GM19438 (cell line): ENCODE results near the gene NFKBIE.
"Not testable (repeated sequence)": the region's sequence is repeated elsewhere in the genome, so short reads cannot be mapped to it uniquely, and the experiment has no call there.

Source experiments
- ATAC-seq: cut with Tn5 transposase; IDR thresholded peaks from one replicate; pipeline ENCODE4 v1.9.1; 2021; ENCODE audit warnings: low read depth; ENCODE audit not compliant: unreplicated experiment

The NFKBIE gene, protein sequence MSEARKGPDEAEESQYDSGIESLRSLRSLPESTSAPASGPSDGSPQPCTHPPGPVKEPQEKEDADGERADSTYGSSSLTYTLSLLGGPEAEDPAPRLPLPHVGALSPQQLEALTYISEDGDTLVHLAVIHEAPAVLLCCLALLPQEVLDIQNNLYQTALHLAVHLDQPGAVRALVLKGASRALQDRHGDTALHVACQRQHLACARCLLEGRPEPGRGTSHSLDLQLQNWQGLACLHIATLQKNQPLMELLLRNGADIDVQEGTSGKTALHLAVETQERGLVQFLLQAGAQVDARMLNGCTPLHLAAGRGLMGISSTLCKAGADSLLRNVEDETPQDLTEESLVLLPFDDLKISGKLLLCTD

DNA sequence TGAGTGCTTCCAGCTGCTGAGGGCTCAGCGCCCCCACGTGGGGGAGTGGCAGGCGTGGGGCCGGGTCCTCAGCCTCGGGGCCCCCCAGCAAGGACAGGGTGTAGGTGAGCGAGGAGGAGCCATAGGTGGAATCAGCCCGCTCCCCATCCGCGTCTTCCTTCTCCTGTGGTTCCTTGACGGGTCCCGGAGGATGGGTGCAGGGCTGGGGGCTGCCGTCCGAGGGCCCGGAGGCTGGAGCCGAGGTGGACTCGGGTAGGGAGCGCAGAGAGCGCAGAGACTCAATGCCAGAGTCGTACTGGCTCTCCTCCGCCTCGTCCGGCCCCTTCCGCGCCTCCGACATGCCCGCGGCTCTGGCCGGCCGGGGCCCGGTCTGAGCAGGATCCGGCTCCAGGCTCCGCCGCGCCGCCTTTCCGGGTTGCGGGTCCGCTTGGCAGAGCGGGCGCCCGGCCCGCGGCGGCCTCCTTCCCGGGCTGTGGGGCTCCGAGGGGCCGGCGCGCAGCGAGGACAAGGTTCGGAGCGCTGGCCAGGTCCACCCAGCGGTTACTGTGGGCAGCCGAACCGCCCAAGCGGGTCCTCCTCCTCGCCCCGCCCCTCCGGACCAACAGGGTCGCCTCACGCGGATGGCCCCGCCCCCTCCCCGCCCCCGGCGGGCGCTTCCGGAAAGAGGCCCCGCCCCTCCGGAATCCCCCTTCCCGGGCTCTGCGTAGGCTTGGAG lies at the start of gene NFKBIE:
NFKBIE (minus strand) TSS at position 545 of the 715 bp plus-strand sequence; CDS start at position 340, 205 bp downstream.
- ATAC-seq: peak; percentile 38

DNA sequence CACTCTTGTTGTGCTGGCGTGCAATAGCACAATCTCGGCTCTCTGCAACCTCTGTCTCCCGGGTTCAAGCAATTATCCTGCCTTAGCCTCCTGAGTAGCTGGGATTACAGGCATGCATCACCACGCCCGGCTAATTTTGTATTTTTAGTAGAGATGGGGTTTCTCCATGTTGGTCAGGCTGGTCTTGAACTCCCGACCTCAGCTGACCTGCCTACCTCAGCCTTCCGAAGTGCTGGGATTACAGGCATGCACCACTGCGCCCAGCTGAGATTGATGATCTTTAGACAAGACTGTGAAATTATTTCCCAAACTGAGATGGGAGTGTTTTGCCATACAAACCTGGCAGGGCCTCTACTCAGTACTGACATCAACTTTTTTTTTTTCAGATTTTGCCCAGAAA lies 49.3 kb upstream of the NFKBIE start:
- not testable (repeated sequence) for ATAC-seq

DNA sequence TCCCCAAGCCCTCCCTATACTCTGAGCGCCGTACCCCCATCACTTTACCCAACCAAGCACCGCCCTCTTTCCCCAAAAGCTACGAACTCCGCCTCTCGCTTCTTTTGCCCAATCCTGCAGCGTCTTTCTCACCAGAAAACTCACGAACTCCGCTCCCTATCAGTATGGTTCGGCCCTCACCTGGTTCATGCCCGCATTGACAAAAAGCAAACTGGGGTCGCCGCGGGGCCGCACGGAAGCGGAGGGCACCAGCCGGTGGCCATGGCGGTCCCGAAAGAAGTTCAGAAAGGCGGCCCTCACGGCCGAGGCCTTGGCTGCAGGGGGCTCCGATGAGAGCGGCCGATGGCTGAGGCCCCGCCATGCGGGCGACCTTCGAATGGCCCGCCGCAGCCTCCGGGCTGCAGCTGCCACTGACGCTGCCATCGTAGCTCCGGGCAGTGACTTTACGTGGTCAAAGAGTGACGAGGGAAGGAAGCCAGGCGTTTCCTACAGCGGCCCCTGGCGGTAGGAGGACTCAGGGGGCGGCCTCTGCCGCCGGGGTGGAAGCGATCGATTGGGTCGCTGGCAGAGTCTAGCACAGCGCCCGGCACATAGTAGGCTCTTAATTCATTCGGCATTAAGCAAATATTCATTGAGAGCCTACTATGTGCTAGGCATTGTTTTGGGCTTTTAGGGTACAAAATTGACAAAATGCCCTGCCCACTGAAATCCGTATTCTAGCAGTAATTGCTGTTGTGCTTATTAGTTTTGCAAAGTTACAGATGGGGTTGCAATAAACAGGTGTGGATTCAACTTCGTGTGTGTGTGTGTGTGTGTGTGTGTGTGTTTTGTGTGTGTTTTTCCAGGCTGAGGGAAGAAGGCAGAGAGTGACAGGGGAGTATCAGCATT lies 47.8 kb upstream of the NFKBIE start, which contains the start of gene AARS2:
AARS2 (minus strand) TSS at position 447 of the 888 bp plus-strand sequence; CDS start at position 423, 24 bp downstream.
- ATAC-seq: peak; percentile 92

DNA sequence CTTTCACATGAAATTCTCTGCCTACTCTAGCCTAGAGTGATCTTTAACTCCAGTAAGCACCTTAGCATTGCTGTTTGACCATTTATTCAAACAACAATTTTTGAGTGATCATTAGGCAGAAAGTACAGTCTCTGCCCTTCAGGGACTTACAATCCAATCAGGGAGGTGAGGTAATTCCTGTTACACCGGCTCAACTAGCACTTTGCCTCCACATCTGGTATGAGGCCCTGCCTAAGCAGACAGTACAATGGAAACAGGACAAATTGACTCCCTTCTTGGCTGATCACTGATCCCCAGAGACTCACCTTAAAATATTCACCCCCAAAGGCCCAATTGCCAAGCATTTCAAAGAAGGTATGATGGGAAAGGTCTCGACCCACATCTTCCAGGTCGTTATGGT lies 46.4 kb upstream of the NFKBIE start:
- ATAC-seq: no peak

DNA sequence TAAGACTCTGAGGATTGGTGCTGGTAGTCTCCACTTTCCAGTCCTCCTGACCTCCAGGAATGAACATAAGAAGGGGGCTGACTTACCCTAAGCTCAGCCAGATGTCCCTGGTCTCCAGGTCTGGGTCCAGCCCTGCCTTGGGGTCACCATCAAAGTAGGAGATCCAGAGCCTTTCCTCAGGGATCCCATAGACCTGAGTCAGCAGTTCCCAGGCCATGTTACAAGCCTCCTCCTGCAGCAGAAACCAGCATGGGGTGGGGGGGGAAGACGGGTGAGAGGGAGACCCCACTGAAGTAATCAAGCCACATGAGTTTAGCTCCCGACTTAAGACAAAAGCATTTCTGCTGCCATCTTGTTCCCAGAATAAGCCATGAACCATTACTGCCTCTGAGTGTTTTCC lies 46.0 kb upstream of the NFKBIE start:
- no peak for ATAC-seq

DNA sequence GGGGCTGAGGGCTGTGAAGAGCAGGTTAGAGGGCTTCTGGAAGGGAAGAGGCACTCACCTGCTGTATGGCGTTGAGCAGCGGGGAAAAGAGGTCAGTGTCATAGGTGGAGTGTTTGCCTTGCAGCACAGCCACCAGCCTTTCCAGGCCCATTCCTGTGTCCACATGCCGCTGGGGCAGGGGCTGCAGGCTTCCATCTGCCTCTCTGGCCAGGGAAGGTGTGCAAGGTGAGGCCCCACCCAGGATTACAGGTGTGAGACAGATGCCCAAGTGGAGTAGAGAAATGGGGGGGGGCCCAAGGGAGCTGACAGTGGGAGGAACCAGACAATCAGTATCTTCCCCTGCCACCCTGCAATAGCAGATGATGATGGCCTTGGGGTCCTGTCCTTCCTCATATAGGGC lies 44.9 kb upstream of the NFKBIE start:
- ATAC-seq: no peak

DNA sequence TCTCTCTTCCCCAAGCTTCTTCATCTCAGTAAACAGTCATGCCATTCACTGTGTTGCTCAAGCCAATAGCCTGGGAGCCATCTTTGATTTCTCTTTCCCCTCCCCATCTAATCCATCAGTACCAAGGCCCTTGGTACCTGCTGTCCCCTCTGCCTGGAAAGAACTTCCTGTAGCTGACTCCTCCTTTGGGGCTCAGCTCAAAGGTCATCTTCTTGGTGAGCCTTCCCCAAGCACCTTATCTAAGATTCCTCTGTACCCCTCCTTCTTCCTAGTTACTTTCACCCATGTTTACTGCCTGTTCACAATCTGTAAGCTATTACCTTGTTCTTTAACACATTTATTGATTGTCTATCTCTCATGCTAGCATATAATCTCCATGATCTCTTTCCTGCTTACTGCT lies 44.3 kb upstream of the NFKBIE start:
- ATAC-seq: no peak

DNA sequence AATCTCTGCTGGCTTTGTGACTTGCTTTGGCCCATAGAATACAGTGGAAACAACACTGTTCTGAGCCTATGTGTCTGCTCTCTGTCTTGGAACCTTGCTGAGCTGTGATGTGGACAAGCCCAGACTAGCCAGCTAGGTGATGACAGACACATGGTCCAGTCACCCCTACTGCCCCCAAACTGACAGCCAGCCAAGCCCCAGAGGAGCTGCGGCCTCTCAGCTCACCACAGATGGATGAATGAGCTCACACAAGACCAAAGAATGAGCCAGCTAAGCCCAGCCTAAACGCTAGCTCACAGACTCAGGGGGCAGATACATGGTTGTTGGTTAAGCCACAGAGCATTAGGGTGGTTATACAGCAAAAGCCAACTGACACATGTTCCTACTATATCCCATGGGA lies 43.7 kb upstream of the NFKBIE start:
- no peak for ATAC-seq

DNA sequence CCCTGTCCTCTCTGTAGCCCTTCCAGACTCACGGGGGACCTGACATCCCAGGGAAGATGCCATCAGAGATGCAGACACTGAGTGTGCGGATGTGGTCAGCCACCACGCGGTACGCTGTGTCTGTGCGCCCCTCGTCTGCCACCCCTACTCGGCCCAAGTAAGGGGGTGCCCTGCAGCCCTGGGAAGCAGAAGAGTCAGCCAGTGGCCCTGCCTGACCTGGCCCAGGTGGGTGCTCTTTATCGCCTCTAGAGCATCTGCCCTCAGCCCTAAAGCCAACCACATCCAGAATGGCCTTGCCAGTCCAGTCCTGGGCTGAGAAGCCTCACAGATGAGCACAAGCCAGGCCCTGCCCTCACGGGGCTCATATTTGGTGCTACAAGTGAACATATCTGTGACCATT lies 41.9 kb upstream of the NFKBIE start:
- no peak for ATAC-seq

DNA sequence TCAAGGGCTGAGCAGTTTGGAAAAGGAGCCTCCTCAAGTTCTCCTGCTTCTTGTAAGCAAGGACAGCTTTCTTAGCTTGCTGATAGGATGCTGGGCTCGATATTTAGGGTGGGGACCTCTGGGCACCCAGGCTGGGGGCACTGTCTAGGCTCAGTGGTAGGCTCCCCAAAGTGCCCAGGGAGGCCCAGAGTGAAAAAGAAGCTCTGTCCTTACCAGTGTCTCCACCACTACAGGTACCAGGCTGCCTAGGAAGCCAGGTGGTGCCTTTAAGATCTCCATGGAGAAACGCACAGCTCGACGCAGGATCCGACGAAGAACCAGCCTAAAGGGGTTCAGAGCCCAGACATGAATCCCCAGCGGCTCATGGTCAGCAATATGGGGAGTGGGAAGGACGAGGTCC lies 41.4 kb upstream of the NFKBIE start:
- no peak for ATAC-seq

DNA sequence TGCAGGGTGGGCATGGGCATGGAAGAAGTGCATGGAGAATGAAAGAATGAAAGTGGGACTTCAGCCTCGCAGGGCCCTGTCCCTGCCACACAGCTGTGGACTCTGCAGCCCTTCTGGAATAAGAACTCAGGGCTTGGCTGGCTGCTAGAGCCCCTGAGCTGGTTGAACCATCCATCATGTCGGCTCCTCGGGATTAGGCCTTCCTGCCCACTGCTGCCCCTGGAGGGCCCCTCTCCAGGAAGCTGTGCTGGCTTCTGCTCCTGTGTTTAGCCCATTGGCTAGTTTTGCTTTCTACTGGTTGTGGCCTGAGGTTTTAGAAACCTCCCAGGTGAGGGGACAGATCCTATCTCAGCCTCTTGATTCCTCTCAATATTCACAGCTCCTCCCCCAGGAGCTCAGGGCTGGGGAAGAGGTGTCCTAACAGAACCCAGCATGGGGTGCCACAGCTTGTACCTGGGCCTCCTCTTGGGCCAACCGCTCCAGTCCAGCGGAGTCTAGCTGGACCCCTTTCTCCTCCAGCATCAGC lies 39.9 kb upstream of the NFKBIE start:
- no peak for ATAC-seq

DNA sequence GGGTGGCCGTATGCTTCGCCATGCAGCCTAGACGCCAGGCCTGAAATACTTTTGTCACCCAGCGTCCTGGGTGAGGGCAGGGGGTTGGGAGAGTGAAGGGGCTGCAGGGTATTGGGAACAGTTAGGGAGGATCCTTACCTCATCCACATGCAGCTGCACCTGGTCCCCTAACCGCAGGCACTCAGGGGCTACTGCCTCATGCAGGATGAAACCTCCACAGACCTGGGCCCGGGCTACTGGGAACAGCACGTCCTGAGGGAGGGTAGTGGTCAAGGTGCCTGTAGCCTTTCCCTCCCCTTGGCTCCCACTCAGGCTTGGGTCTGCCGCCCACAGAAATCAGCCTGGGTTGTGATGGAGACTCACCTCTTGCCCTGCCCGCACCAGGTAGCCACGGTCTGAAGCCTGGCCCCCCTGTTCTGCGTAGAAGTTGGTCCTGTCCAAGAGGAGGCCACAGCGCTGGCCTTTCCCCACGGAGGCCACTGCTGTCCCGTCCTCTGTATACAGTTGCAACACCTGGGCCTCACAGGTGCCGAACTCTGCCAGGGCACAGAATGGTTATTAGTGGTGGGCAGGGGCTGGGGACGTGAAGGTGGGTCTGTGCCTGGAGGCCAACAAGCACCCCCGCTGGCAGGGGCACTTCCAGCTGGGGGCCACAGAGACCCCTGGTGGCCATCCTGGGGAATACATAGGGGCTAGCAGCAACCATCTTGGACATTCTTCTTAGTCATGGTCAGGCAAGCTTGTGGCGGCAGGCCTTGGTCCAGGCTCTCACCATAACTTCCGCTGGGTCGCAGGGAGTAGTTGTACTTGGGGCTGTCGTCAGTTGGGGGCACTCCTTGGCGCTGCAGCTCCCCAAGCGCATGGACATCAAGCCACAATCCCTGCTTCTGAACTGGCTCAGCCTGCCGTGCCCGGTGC lies 39.2 kb upstream of the NFKBIE start:
- no peak for ATAC-seq

DNA sequence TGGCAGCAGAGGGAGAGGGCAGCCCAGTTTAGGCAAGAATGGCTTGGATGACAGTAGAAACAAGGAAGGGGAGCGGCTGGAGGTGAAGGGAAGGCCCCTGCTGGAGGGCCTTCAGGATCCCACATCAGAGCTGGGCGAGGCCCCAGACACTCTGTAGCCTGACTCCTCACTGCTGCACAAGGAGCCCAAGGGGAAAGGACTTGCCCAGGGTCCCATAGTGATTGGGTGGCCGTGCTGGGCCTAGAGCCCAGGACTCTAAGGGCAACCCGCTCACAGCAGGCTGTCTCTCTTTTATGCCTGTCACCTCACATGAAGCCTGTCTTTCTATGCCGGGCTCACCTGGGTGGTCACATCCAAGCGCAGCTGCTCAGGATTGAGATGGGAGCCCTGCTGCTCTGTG lies 38.5 kb upstream of the NFKBIE start:
- ATAC-seq: no peak

DNA sequence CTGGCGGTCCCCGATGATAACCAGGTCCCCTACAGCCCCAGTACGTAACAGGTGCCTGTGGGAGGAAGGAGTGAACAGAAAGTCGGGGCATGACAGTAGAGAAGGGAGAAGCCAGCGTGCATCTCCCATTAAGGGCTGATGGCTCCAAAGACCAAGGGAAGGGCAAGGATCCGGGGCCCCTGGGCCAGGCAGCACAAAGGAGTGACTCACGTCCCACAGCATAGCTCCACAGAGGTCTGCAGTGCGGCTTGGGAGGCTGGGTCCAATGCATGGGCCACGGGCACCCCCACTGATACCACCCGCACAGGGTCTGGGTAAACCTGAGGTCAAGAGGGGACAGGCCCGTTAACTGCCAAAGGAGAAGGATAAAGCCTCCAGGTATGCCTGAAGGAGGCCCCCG lies 37.5 kb upstream of the NFKBIE start:
- ATAC-seq: no peak

DNA sequence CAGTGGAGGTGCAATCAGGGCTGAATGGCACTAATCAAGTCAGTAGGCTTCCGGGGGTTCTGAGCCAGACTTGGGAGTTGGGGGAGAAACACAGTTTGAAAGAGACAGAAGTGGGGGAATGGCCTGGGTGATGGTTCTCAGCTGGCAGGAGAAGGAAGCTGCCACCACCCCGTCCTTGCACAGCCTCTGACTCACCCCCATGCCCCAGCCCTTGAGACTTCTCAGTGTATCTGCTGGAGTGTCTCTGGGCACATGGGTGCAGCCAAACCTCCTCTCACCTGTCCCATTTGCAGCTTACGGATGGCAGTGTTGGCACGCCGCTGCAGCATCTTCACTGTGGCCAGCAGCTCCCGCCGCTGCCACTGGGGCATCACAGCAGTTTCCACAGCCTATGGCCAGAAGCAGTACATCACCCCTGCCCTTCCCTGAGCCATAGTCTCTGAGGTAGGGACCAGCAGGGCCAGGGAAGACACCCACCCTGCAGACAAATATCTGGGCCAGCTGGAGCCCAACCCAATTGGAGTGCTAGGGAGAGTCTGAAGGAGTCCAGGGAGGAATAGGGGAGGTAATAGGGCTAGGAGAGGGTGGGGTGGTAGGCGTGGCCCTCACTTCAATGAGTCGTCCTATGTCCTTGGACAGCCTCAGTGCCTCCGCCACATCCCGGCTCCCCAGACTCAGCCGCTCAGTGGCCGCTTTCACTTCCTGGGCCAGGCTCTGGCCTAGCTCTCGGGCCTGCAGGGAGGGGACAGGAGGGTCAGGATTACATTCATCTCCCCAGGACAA lies 36.6 kb upstream of the NFKBIE start:
- no peak for ATAC-seq

DNA sequence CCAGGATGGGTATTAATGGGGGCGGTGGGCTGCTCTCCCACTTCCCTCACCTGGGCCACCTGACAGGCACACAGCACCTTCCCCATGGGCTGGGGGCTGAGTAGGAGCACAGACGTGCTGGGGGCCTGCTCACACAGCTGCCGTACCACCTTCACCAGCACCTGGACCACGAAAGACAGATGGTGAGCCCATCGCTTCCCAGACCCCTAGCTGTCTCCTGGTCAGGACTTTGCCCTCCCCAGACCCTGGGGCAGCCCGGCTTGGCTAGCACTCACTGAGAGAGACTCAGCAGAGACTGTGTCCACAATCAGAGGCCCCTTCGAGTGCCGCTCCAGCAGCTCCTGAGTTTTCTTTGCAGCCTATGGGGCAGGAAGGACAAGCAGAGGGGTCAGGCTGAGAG lies 35.8 kb upstream of the NFKBIE start:
- ATAC-seq: no peak

DNA sequence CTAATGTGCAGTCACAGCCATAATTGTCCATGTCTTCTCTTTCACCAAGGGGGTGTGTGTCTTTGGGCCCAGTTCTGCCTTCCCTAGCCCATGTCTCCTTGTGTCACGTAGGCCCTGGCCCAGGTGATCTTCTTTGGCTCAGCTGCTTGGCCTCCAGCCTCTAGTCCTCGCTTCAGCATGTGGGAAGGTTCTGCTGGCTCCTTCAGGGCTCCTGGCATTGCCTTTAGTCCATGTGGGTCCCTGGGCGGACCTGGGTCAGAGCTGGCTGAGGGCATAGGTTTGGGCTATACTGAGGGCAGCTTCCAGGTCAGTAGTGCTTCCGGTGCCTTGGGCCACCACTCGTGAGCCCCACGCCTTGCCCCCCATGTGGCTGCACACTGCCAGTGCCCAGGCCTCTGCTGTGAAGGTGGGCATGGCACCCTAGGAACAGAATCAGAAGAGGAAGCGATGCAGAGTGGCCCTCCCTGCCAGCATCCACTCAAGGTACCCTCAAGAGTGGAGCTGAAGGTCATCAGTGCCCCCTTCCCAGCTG lies 35.0 kb upstream of the NFKBIE start:
- no peak for ATAC-seq

DNA sequence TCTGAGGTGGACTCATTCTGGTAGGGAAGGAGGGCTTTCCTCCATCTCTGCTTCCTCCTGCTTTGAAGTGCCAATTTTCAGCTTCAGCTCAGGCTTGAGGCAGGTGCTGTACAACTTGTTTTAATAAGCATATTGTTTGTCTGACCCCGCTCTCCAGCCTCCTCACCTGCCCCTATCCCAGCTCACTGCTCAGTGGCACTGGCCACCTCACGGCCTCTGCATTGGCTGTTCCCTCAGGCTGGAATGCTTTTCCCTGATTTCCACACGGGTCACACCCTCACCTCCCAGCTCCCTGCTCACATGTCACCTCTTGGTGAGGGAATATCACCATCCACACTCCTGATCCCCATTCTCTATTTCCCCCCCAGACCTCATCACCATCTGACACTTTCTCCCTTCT lies 33.5 kb upstream of the NFKBIE start:
- no peak for ATAC-seq
